ENCODE measurements around the gene FXYD1.

DNA sequence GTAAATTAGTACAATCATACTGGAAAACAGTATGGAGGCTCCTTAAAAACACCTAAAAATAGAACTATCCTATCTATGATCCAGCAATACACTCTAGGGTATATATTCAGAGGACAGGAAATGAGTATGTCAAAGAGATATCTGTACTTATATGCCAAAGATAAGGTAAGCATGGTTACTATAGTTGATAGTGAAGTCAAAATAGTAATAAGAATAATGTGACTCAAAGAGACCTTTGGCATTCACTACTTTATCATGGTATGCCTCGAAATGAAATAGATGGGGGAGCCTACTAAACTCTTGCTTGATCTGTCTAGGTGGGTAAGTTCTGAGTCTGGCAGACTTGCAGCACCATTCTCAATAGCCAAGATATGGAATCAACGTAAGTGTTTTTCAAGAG, 46.3 kb downstream of the FXYD1 start:
- TF ChIP-seq, protein P1, sequence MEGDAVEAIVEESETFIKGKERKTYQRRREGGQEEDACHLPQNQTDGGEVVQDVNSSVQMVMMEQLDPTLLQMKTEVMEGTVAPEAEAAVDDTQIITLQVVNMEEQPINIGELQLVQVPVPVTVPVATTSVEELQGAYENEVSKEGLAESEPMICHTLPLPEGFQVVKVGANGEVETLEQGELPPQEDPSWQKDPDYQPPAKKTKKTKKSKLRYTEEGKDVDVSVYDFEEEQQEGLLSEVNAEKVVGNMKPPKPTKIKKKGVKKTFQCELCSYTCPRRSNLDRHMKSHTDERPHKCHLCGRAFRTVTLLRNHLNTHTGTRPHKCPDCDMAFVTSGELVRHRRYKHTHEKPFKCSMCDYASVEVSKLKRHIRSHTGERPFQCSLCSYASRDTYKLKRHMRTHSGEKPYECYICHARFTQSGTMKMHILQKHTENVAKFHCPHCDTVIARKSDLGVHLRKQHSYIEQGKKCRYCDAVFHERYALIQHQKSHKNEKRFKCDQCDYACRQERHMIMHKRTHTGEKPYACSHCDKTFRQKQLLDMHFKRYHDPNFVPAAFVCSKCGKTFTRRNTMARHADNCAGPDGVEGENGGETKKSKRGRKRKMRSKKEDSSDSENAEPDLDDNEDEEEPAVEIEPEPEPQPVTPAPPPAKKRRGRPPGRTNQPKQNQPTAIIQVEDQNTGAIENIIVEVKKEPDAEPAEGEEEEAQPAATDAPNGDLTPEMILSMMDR (conservative IDR thresholded peaks at IDR 0.05 in 1 of 2, IDR thresholded peaks at IDR 0.05 in 1 of 2; ENCODE audit: extremely low read depth in 1 of 2, insufficient read depth in 1 of 2, low read depth in 1 of 2, low read length in 2 of 2) = no peak
- no peak for TF ChIP-seq EZH2 (IDR thresholded peaks at IDR 0.05; ENCODE audit: borderline replicate concordance, low read length)
